K562 (cell line): ENCODE measurements around the gene ABCD3. TPM values are rescaled to one million over a fixed set of nuclear protein-coding genes. Genes with fewer than 3 reads are reported as not detected.

Experiments used
- ATAC-seq: fragments of 200-7000 bp; cut with Tn5 transposase; 3 replicates; pipeline ENCODE4 v1.9.1; 2020; ENCODE audit warnings: moderate library complexity
- BruUV-seq: library from RNA; stranded (reverse); fragments of 400-500 nt; replicated peaks from 2 replicates; lab custom pipeline; 2021; lab: Mats Ljungman, UMichigan
- CTCF ChIA-PET: fragments of 300-600 bp; formaldehyde crosslinking; extraction: SDS; loops from one replicate; lab custom pipeline; 2021; ENCODE audit warnings: low intra/inter-chr PET ratio; lab: Yijun Ruan, JAX
- POLR2A ChIA-PET: fragments of 300-600, 350-650 bp; sonication (Branson Sonifier 250); formaldehyde crosslinking; extraction: SDS; loops from one replicate; lab custom pipeline; 2021; ENCODE audit warnings: antibody characterized with exemption, inconsistent platforms; lab: Yijun Ruan, JAX
- DNase-seq, 4 experiments: peaks; one replicate each; pipeline versions ENCODE4 v3.0.0 to v3.0.0-alpha.2; 2011 to 2018; ENCODE audit warnings: low spot score in 3 of 4, mixed read lengths in 3 of 4; ENCODE audit errors: extremely low read depth in 1 of 4
- FAIRE-seq: peaks from 2 replicates; lab custom pipeline; 2011; peaks lifted over from hg19 to GRCh38; lab: Jason Lieb, UNC
- H2AFZ ChIP-seq: 2 replicates; pipeline ENCODE4 v1.6.0; 2011; ENCODE audit warnings: low read depth, low read length, control low read depth, inconsistent platforms
- H3K27ac ChIP-seq: fragments of 200-600 bp; 3 replicates; pipeline ENCODE4 v1.8.0; 2011; ENCODE audit warnings: low read depth, mild to moderate bottlenecking, control low read depth, inconsistent platforms, low read length, moderate library complexity, mixed read lengths; ENCODE audit errors: extremely low read depth
- H3K27me3 ChIP-seq, 2 experiments: fragments of 300-600 bp in 1 of 2; 2 replicates in 1 of 2; 3 replicates in 1 of 2; pipeline versions ENCODE4 v1.6.0 to v1.8.0; 2011; ENCODE audit warnings: inconsistent platforms in 2 of 2, low read length in 2 of 2, mild to moderate bottlenecking in 1 of 2, mixed read lengths in 1 of 2, moderate library complexity in 1 of 2; ENCODE audit not compliant: control insufficient read depth in 2 of 2, insufficient read depth in 2 of 2
- H3K36me3 ChIP-seq: fragments of 300-600 bp; 3 replicates; pipeline ENCODE4 v1.8.0; 2011; ENCODE audit warnings: mild to moderate bottlenecking, low read length, inconsistent platforms; ENCODE audit not compliant: control insufficient read depth, insufficient read depth
- H3K4me1 ChIP-seq, 2 experiments: fragments of 200-600 bp in 1 of 2; replicated peaks in 1 of 2; 2 replicates in 1 of 2; 3 replicates in 1 of 2; pipeline versions ENCODE4 v1.5.1 to v1.8.0; 2011; ENCODE audit warnings: inconsistent platforms in 2 of 2, low read length in 2 of 2, mild to moderate bottlenecking in 1 of 2, mixed read lengths in 1 of 2, moderate library complexity in 1 of 2; ENCODE audit not compliant: control insufficient read depth in 2 of 2, insufficient read depth in 2 of 2
- H3K4me2 ChIP-seq: 2 replicates; pipeline ENCODE4 v1.6.1; 2011; ENCODE audit warnings: low read length, control low read depth, inconsistent platforms, mixed read lengths; ENCODE audit not compliant: insufficient read depth
- H3K4me3 ChIP-seq: fragments of 200-600 bp; sonication (generic), shearing (Covaris generic); 2 replicates; pipeline ENCODE4 v1.5.1; 2016; ENCODE audit warnings: control low read depth, inconsistent platforms
- H3K79me2 ChIP-seq: fragments of 200-600 bp; 3 replicates; pipeline ENCODE4 v1.8.0; 2011; ENCODE audit warnings: low read length, inconsistent platforms; ENCODE audit not compliant: control insufficient read depth, insufficient read depth
- H3K9ac ChIP-seq, 2 experiments: 2 replicates each; pipeline versions ENCODE4 v1.6.0 to v1.6.1; 2011; ENCODE audit warnings: low read depth in 2 of 2, low read length in 2 of 2, control low read depth in 1 of 2, inconsistent platforms in 1 of 2, mild to moderate bottlenecking in 1 of 2, mixed read lengths in 1 of 2; ENCODE audit not compliant: insufficient read depth in 1 of 2
- H3K9me1 ChIP-seq: one replicate; pipeline ENCODE4 v1.6.0; 2011; ENCODE audit warnings: inconsistent platforms, mild to moderate bottlenecking, low read length, moderate library complexity; ENCODE audit not compliant: control insufficient read depth, insufficient read depth
- H3K9me3 ChIP-seq: replicated peaks from 2 replicates; pipeline ENCODE4 v1.5.1; 2011; ENCODE audit warnings: low read depth, low read length, inconsistent platforms; ENCODE audit not compliant: control insufficient read depth, insufficient read depth
- H4K20me1 ChIP-seq: replicated peaks from 2 replicates; pipeline ENCODE4 v1.6.1; 2011; ENCODE audit warnings: low read length, inconsistent platforms, mixed read lengths; ENCODE audit not compliant: control insufficient read depth, insufficient read depth
- BCLAF1 ChIP-seq, 2 experiments: fragments of 450-650 bp in 1 of 2; IDR thresholded peaks; 2 replicates each; pipeline ENCODE4 v1.6.1; 2011 to 2017; ENCODE audit warnings: low read depth in 2 of 2, antibody characterized with exemption in 1 of 2, borderline replicate concordance in 1 of 2, low read length in 1 of 2, mild to moderate bottlenecking in 1 of 2, mixed read lengths in 1 of 2; ENCODE audit not compliant: control insufficient read depth in 1 of 2
- CEBPG ChIP-seq, 3 experiments: fragments of 200-800 bp in 1 of 3; sonication (Bioruptor generic) in 1 of 3; sonication (generic) in 1 of 3; formaldehyde crosslinking in 1 of 3; IDR thresholded peaks in 2 of 3; conservative IDR thresholded peaks in 1 of 3; 2 replicates each; pipeline versions ENCODE4 v1.6.1 to v1.8.0; 2016 to 2022; ENCODE audit warnings: missing compliant biosample characterization in 2 of 3, missing genetic modification characterization in 2 of 3, mild to moderate bottlenecking in 1 of 3, missing genetic modification reagents in 1 of 3
- DPF2 ChIP-seq: fragments of 450-650 bp; IDR thresholded peaks from 2 replicates; pipeline ENCODE4 v1.6.1; 2016
- ELK3 ChIP-seq: fragments of 450-650 bp; formaldehyde crosslinking; IDR thresholded peaks from 2 replicates; pipeline ENCODE4 v1.4.0; 2020; ENCODE audit warnings: mild to moderate bottlenecking
- EZH2 ChIP-seq: IDR thresholded peaks from 2 replicates; pipeline ENCODE4 v1.6.1; 2012; ENCODE audit warnings: low read depth, mild to moderate bottlenecking, inconsistent platforms, low read length, borderline replicate concordance
- KDM4B ChIP-seq, 2 experiments: fragments of 450-650 bp in 1 of 2; sonication (generic) in 1 of 2; IDR thresholded peaks; 2 replicates each; pipeline ENCODE4 v1.6.1; 2016 to 2017; ENCODE audit warnings: borderline replicate concordance in 2 of 2, antibody characterized with exemption in 1 of 2, low read depth in 1 of 2, mild to moderate bottlenecking in 1 of 2
- LEF1 ChIP-seq: fragments of 450-650 bp; IDR thresholded peaks from 2 replicates; pipeline ENCODE4 v1.6.1; 2016; ENCODE audit warnings: mild to moderate bottlenecking
- MAFG ChIP-seq: fragments of 450-650 bp; conservative IDR thresholded peaks from 2 replicates; pipeline ENCODE4 v1.6.1; 2016; ENCODE audit warnings: missing genetic modification characterization, missing compliant biosample characterization
- NCOA6 ChIP-seq: fragments of 450-650 bp; IDR thresholded peaks from 2 replicates; pipeline ENCODE4 v1.6.1; 2017; ENCODE audit warnings: mild to moderate bottlenecking
- TAF15 ChIP-seq: fragments of 200-400 bp; formaldehyde crosslinking; IDR thresholded peaks from 2 replicates; pipeline ENCODE4 v1.6.1; 2017; ENCODE audit warnings: mild to moderate bottlenecking, low read depth, low read length, moderate library complexity
- TRIM24 ChIP-seq, 2 experiments: fragments of 450-650 bp; IDR thresholded peaks; 2 replicates each; pipeline ENCODE4 v1.6.1; 2016
- WHSC1 ChIP-seq: IDR thresholded peaks from one replicate; pipeline ENCODE4 v1.6.1; 2012; ENCODE audit warnings: low read length, control low read depth, inconsistent platforms
- ZFPM2 ChIP-seq: fragments of 250-450 bp; sonication (Bioruptor Pico); IDR thresholded peaks from 2 replicates; pipeline ENCODE4 v1.5.1; 2022; ENCODE audit warnings: mild to moderate bottlenecking
- ZNF77 ChIP-seq: fragments of 250-450 bp; sonication (Bioruptor Pico); IDR thresholded peaks from 2 replicates; pipeline ENCODE4 v1.5.0; 2020
- WGBS: fragments of 100-300 bp; shearing (Covaris generic); methylation state at CpG from one replicate; pipeline ENCODE4 v1.1.6; 2016; ENCODE audit warnings: low coverage, mixed read lengths; ENCODE audit not compliant: insufficient coverage; ENCODE audit errors: missing lambda C conversion rate; 5-methylcytosine and 5-hydroxymethylcytosine counted together
- in situ Hi-C: fragments of 300-500 bp; cut with MboI; formaldehyde crosslinking; loops from 4 replicates; pipeline ENCODE4 v1.15.0; 2018; ENCODE audit warnings: inconsistent platforms, mixed read lengths
- intact Hi-C: fragments of 100-400 bp; cut with micrococcal nuclease; formaldehyde crosslinking; loops from 2 replicates; pipeline ENCODE4 v1.14.2; 2022
- polyA plus RNA-seq, 8 experiments: library from polyadenylated mRNA; depleted of rRNA in 4 of 8; stranded (reverse) in 5 of 8; unstranded in 3 of 8; fragments of >200 nt; fragmentation: Nextera tagmentation in 2 of 8; fragmentation: Illumina TruSeq in 1 of 8; extraction: Ambion mirVana in 2 of 8; extraction: Trizol in 1 of 8; gene quantifications; 2 replicates each; pipeline versions ENCODE4 v1.2.1 to v1.2.3, GENCODE V29; 2011 to 2014; ENCODE audit warnings: inconsistent platforms in 1 of 8, missing spikeins in 1 of 8
- total RNA-seq, 7 experiments: library from RNA; depleted of rRNA in 6 of 7; stranded (reverse); fragments of >200 nt in 6 of 7; fragmentation: Illumina TruSeq in 2 of 7; extraction: Trizol in 2 of 7; gene quantifications; 2 replicates each; pipeline versions ENCODE4 v1.2.1 to v1.2.3, GENCODE V29; 2011 to 2021; ENCODE audit warnings: low replicate concordance in 1 of 7
- TF ChIP-seq, protein P1 (sequence below): sonication (generic); formaldehyde crosslinking; IDR thresholded peaks from 2 replicates; pipeline ENCODE4 v1.8.1; 2023; ENCODE audit warnings: mild to moderate bottlenecking, missing genetic modification reagents

ABCD3 gene
- total and polyA plus RNA-seq, 9 of the 15 experiments (the other 6 are each of a cell fraction or from before 2014, with no cell fraction given), result 11.0 to 30.7 (median 15.5) TPM

DNA sequence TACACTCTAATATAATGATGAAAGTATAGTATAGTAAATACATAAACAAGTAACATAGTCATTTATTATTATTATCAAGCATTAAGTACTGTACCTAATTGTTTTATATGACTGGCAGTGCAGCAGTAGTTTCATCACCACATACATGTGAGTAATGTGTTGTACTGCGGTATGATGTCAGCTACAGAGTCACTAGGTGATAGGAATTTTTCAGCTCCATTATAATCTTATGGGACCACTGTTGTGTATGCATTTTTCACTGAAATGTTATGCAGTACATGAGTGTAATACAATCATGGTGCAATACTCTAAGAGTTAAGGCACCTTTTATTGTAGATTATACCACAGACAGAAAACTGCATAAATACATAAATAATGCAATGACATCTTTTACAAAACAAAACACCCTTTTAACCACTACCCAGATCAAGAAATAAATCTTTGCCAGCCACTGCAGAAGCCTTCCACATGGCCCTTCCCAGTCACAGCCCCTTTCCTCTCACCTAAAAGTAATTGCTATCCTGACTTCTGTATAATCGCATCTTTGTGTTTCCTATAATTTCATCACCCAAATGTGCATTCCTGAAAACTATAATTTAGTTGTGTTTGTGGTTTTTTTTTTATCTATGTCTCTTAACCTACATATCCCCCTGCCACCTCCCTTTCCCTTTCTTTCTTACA, 16.3 kb downstream of the ABCD3 start:
- FAIRE-seq, result no peak
- CTCF ChIA-PET, result no interaction called here

More for the DNA sequence above, 16.3 kb downstream of the ABCD3 start:
- POLR2A ChIA-PET, result no interaction called here
- no peaks in the 10 kb centered on the region for H3K36me3 ChIP-seq
- H2AFZ ChIP-seq, result no peak overlapping the region
- intact Hi-C loops (no loop called here), in situ Hi-C loops (no loop called here)
- no peak for TF ChIP-seq ZNF77 (CRISPR knock-in tag)
- TF ChIP-seq WHSC1, result no peak
- TF ChIP-seq LEF1, result no peak
- TF ChIP-seq KDM4B (IDR thresholded peaks at IDR 0.05; ENCODE audit: borderline replicate concordance in 2 of 2, low read depth in 1 of 2), result no peak
- no peak for TF ChIP-seq TAF15
- no peak for TF ChIP-seq DPF2
- no peak for TF ChIP-seq ZFPM2 (CRISPR knock-in tag)
- TF ChIP-seq ELK3, result no peak
- no peak for TF ChIP-seq MAFG (tag)
- TF ChIP-seq EZH2, result no peak
- no peak for TF ChIP-seq BCLAF1 (IDR thresholded peaks at IDR 0.05; ENCODE audit: borderline replicate concordance in 1 of 2, control insufficient read depth in 1 of 2, low read depth in 2 of 2, low read length in 1 of 2)
- peak in 1 of 2 experiments; percentile 52; a peak in 1 of 4 replicates for TF ChIP-seq TRIM24 (IDR thresholded peaks at IDR 0.05)
- no peak for TF ChIP-seq NCOA6
- TF ChIP-seq, protein P1, sequence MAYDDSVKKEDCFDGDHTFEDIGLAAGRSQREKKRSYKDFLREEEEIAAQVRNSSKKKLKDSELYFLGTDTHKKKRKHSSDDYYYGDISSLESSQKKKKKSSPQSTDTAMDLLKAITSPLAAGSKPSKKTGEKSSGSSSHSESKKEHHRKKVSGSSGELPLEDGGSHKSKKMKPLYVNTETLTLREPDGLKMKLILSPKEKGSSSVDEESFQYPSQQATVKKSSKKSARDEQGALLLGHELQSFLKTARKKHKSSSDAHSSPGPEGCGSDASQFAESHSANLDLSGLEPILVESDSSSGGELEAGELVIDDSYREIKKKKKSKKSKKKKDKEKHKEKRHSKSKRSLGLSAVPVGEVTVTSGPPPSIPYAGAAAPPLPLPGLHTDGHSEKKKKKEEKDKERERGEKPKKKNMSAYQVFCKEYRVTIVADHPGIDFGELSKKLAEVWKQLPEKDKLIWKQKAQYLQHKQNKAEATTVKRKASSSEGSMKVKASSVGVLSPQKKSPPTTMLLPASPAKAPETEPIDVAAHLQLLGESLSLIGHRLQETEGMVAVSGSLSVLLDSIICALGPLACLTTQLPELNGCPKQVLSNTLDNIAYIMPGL (CRISPR knock-in tag), result no peak
- TF ChIP-seq CEBPG (CRISPR knock-in tag; IDR thresholded peaks at IDR 0.05), result no peak
- TF ChIP-seq CEBPG (tag; conservative IDR thresholded peaks at IDR 0.05 in 1 of 2, IDR thresholded peaks at IDR 0.05 in 1 of 2), result peak in 1 of 2 experiments; percentile 87; a peak in 2 of 4 replicates
- H4K20me1 ChIP-seq, result no peaks in the 10 kb centered on the region
- no peak overlapping the region for H3K4me3 ChIP-seq
- H3K9me1 ChIP-seq, result no peaks in the 10 kb centered on the region
- no peak overlapping the region for H3K27ac ChIP-seq
- no peak overlapping the region for H3K9ac ChIP-seq
- H3K4me2 ChIP-seq, result no peak overlapping the region
- no TSS peak for BruUV-seq
- DNase-seq, result no peak
- no peaks in the 10 kb centered on the region for H3K27me3 ChIP-seq
- ATAC-seq, result no peak
- no peaks in the 10 kb centered on the region; the same call in 1 of the 2 replicates for H3K9me3 ChIP-seq
- no peaks in the 10 kb centered on the region for H3K79me2 ChIP-seq
- WGBS, result 19% methylated on average over 2 of the region's 2 CpGs
- H3K4me1 ChIP-seq, result no peaks in the 10 kb centered on the region
